HepG2 (cell line): ENCODE measurements around the gene KLHL17. TPM values are rescaled to one million over a fixed set of nuclear protein-coding genes. Genes with fewer than 3 reads are reported as not detected.

ENCODE experiments used
- FOXA3 ChIP-seq: IDR thresholded peaks from 2 replicates; pipeline ENCODE4 v1.6.1; 2016; ENCODE audit warnings: missing genetic modification reagents, missing compliant biosample characterization
- FOXO1 ChIP-seq: sonication (generic); formaldehyde crosslinking; IDR thresholded peaks from 2 replicates; pipeline ENCODE4 v1.4.0; 2020; ENCODE audit warnings: missing genetic modification reagents
- MATR3 ChIP-seq: sonication (generic); formaldehyde crosslinking; IDR thresholded peaks from 2 replicates; pipeline ENCODE4 v1.4.0; 2020; ENCODE audit warnings: missing genetic modification reagents
- MED1 ChIP-seq: sonication (generic); formaldehyde crosslinking; IDR thresholded peaks from 2 replicates; pipeline ENCODE4 v1.4.0; 2020; ENCODE audit warnings: missing genetic modification reagents
- NR3C1 ChIP-seq: sonication (generic); formaldehyde crosslinking; IDR thresholded peaks from 2 replicates; pipeline ENCODE4 v1.4.0; 2020; ENCODE audit warnings: missing genetic modification reagents
- PHB2 ChIP-seq: fragments of 450-650 bp; IDR thresholded peaks from 2 replicates; pipeline ENCODE4 v1.6.1; 2018; ENCODE audit not compliant: partially characterized antibody
- RARA ChIP-seq: IDR thresholded peaks from 2 replicates; pipeline ENCODE4 v1.6.1; 2016; ENCODE audit warnings: missing genetic modification reagents, missing compliant biosample characterization
- TBX2 ChIP-seq: sonication (generic); formaldehyde crosslinking; IDR thresholded peaks from 2 replicates; pipeline ENCODE4 v1.5.0; 2020; ENCODE audit warnings: missing genetic modification reagents, mild to moderate bottlenecking, borderline replicate concordance
- TRAFD1 ChIP-seq: sonication (generic); formaldehyde crosslinking; IDR thresholded peaks from 2 replicates; pipeline ENCODE4 v1.5.1; 2020; ENCODE audit warnings: missing genetic modification reagents, mild to moderate bottlenecking, borderline replicate concordance
- YEATS4 ChIP-seq: sonication (generic); formaldehyde crosslinking; IDR thresholded peaks from 2 replicates; pipeline ENCODE4 v1.4.0; 2020; ENCODE audit warnings: missing genetic modification reagents, borderline replicate concordance
- ZBTB20 ChIP-seq: sonication (generic); formaldehyde crosslinking; IDR thresholded peaks from 2 replicates; pipeline ENCODE4 v1.8.1; 2023; ENCODE audit warnings: missing genetic modification reagents, low read depth, mild to moderate bottlenecking, borderline replicate concordance
- ZNF546 ChIP-seq: sonication (generic); formaldehyde crosslinking; conservative IDR thresholded peaks from 2 replicates; pipeline ENCODE4 v1.8.1; 2023; ENCODE audit warnings: mild to moderate bottlenecking, missing genetic modification reagents
- ZNF580 ChIP-seq: IDR thresholded peaks from 2 replicates; pipeline ENCODE4 v1.6.1; 2016; ENCODE audit warnings: low read depth, borderline replicate concordance
- ZNF770 ChIP-seq: sonication (generic); formaldehyde crosslinking; IDR thresholded peaks from 2 replicates; pipeline ENCODE4 v1.5.0; 2020; ENCODE audit warnings: mild to moderate bottlenecking, missing genetic modification reagents
- polyA plus RNA-seq, 8 experiments: library from polyadenylated mRNA; depleted of rRNA in 3 of 8; stranded (reverse) in 7 of 8; unstranded in 1 of 8; fragments of >200 nt; fragmentation: Illumina TruSeq in 4 of 8; extraction: Trizol in 4 of 8; gene quantifications; 2 replicates each; pipeline versions ENCODE4 v1.2.1 to v1.2.3, GENCODE V29; 2011 to 2016; ENCODE audit warnings: low read depth in 4 of 8, missing spikeins in 1 of 8, mixed read lengths in 1 of 8; ENCODE audit not compliant: insufficient read depth in 1 of 8
- total RNA-seq, 5 experiments: library from RNA; depleted of rRNA; stranded (reverse); fragments of >200 nt; fragmentation: Illumina TruSeq; extraction: Trizol; gene quantifications; 2 replicates each; pipeline ENCODE4 v1.2.3, GENCODE V29; 2016; ENCODE audit warnings: low read depth in 1 of 5
- TF ChIP-seq, protein P1 (sequence below): sonication (generic); formaldehyde crosslinking; IDR thresholded peaks from 2 replicates; pipeline ENCODE4 v1.8.0; 2022; ENCODE audit warnings: missing genetic modification reagents, mild to moderate bottlenecking, moderate library complexity, borderline replicate concordance
- TF ChIP-seq, protein P2 (sequence below): sonication (generic); formaldehyde crosslinking; IDR thresholded peaks from 2 replicates; pipeline ENCODE4 v1.4.0; 2020; ENCODE audit warnings: mild to moderate bottlenecking, missing genetic modification reagents
- TF ChIP-seq, protein P3 (sequence below): sonication (generic); formaldehyde crosslinking; IDR thresholded peaks from 2 replicates; pipeline ENCODE4 v1.5.0; 2020; ENCODE audit warnings: mild to moderate bottlenecking, missing genetic modification reagents

The KLHL17 gene
- total and polyA plus RNA-seq, 2 of the 13 experiments (the other 11 are each of a cell fraction or from before 2014, with no cell fraction given), result 9.3 to 24.7 TPM

DNA sequence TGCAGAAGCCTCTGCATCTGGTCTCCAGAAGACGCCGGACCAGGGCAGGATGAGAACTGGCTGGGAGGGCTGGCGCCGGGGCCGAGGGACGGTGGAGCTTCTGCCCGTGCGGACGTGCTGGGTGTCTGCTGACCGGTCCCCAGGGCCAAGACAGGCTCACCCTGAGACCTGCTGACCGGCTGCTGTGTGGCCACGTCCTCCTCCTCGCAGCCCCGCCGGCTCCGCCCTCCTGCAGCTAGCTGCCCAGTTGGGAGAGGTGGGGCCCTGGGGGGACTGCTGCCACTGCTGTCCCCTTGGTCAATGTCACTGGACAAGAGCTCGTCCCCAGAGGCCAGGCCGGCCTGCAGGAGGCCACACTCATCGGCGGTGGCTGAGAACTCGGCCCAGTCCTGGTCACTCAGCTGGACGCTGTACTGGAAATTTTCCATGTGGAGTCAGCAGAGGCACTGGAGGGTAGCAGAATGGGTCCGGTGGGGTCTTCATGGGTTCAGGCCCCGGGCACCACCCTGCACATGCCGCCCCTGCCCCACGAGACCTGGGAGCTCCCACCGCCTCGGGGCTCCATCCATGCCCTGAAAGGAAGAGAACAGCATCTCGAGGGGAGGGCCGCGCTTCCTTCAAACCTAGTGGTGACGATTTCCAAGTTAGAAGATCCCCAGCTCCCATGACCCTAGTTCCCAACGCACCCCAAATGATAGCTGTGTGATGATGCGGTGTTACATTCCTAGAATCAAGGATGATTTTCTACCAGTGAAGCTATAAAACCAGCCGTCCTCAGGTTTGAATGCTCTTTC, 20.4 kb downstream of the KLHL17 start (continued):
- TF ChIP-seq, protein P1, sequence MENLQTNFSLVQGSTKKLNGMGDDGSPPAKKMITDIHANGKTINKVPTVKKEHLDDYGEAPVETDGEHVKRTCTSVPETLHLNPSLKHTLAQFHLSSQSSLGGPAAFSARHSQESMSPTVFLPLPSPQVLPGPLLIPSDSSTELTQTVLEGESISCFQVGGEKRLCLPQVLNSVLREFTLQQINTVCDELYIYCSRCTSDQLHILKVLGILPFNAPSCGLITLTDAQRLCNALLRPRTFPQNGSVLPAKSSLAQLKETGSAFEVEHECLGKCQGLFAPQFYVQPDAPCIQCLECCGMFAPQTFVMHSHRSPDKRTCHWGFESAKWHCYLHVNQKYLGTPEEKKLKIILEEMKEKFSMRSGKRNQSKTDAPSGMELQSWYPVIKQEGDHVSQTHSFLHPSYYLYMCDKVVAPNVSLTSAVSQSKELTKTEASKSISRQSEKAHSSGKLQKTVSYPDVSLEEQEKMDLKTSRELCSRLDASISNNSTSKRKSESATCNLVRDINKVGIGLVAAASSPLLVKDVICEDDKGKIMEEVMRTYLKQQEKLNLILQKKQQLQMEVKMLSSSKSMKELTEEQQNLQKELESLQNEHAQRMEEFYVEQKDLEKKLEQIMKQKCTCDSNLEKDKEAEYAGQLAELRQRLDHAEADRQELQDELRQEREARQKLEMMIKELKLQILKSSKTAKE, result peak; percentile 80
- TF ChIP-seq NR3C1 (CRISPR knock-in tag) (no peak), YEATS4 (CRISPR knock-in tag) (peak; percentile 20; the same call in 1 of the 2 replicates), TBX2 (CRISPR knock-in tag) (no peak), ZBTB20 (CRISPR knock-in tag) (peak; percentile 62; the same call in 1 of the 2 replicates), ZNF580 (CRISPR knock-in tag) (no peak), MATR3 (no peak; the same call in 1 of the 2 replicates), MED1 (CRISPR knock-in tag) (peak; percentile 53), RARA (CRISPR knock-in tag) (no peak), ZNF546 (CRISPR knock-in tag) (0 out of 2 replicates have a peak, but pooled peaks have one; percentile 16), FOXA3 (no peak), ZNF770 (CRISPR knock-in tag) (no peak), FOXO1 (CRISPR knock-in tag) (no peak; the same call in 1 of the 2 replicates), TRAFD1 (no peak), PHB2 (no peak)
- TF ChIP-seq, protein P2, sequence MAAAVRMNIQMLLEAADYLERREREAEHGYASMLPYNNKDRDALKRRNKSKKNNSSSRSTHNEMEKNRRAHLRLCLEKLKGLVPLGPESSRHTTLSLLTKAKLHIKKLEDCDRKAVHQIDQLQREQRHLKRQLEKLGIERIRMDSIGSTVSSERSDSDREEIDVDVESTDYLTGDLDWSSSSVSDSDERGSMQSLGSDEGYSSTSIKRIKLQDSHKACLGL (CRISPR knock-in tag), result no peak; the same call in 1 of the 2 replicates
- TF ChIP-seq, protein P3, sequence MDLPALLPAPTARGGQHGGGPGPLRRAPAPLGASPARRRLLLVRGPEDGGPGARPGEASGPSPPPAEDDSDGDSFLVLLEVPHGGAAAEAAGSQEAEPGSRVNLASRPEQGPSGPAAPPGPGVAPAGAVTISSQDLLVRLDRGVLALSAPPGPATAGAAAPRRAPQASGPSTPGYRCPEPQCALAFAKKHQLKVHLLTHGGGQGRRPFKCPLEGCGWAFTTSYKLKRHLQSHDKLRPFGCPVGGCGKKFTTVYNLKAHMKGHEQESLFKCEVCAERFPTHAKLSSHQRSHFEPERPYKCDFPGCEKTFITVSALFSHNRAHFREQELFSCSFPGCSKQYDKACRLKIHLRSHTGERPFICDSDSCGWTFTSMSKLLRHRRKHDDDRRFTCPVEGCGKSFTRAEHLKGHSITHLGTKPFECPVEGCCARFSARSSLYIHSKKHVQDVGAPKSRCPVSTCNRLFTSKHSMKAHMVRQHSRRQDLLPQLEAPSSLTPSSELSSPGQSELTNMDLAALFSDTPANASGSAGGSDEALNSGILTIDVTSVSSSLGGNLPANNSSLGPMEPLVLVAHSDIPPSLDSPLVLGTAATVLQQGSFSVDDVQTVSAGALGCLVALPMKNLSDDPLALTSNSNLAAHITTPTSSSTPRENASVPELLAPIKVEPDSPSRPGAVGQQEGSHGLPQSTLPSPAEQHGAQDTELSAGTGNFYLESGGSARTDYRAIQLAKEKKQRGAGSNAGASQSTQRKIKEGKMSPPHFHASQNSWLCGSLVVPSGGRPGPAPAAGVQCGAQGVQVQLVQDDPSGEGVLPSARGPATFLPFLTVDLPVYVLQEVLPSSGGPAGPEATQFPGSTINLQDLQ (CRISPR knock-in tag), result no peak
